ENCODE data around the gene DGKB. TPM values are rescaled to one million over a fixed set of nuclear protein-coding genes. Genes with fewer than 3 reads are reported as not detected.

Gene DGKB
- total RNA-seq, 1 experiment from 2014 or later = not detected

GRCh38 chr7:14740606-14741005 lies 161.9 kb downstream of the DGKB start:
- Mint-ChIP-seq H3K27ac (ENCODE audit: low read depth, unreplicated experiment) (no peak overlapping the region), H3K9me3 (ENCODE audit: unreplicated experiment) (no peaks in the 10 kb centered on the region), H3K4me1 (ENCODE audit: insufficient read depth, unreplicated experiment) (peaks cover 11% of the 10 kb centered on the region), H3K36me3 (ENCODE audit: insufficient read depth, unreplicated experiment) (no peaks in the 10 kb centered on the region), H3K4me3 (ENCODE audit: unreplicated experiment) (no peak overlapping the region), H3K27me3 (ENCODE audit: insufficient read depth, unreplicated experiment) (no peaks in the 10 kb centered on the region)
- intact Hi-C loops (cut with micrococcal nuclease) = no loop called here
- no TSS peak for BruUV-seq (replicated peaks)
- no peak for TF ChIP-seq CTCF (IDR thresholded peaks at IDR 0.05; ENCODE audit: unreplicated experiment)
- POLR2A ChIA-PET = interaction anchor here (1.1 kb wide), 1 partner anchor 14 kb away, joined by 3 read pairs; no protein-coding TSS in a partner anchor
- CTCF ChIA-PET = interaction anchor here (0.5 to 0.8 kb wide), 3 partner anchors 24 to 297 kb away, joined by 3 read pairs; no protein-coding TSS in a partner anchor
- no peak for DNase-seq (ENCODE audit: unreplicated experiment)

GRCh38 chr7:14739841-14740185 lies 162.7 kb downstream of the DGKB start:
- Mint-ChIP-seq H3K9me3 (ENCODE audit: unreplicated experiment) (no peaks in the 10 kb centered on the region), H3K27me3 (ENCODE audit: insufficient read depth, unreplicated experiment) (no peaks in the 10 kb centered on the region), H3K4me1 (ENCODE audit: insufficient read depth, unreplicated experiment) (peaks cover 11% of the 10 kb centered on the region), H3K27ac (ENCODE audit: low read depth, unreplicated experiment) (no peak overlapping the region), H3K4me3 (ENCODE audit: unreplicated experiment) (no peak overlapping the region), H3K36me3 (ENCODE audit: insufficient read depth, unreplicated experiment) (no peaks in the 10 kb centered on the region)
- TF ChIP-seq CTCF (IDR thresholded peaks at IDR 0.05; ENCODE audit: unreplicated experiment) = no peak
- CTCF ChIA-PET = interaction anchor here (0.6 to 1.6 kb wide), 2 partner anchors 276 to 1418 kb away, joined by 3 to 5 read pairs; no protein-coding TSS in a partner anchor
- BruUV-seq (replicated peaks) = no TSS peak
- intact Hi-C loops (cut with micrococcal nuclease) = no loop called here
- no peak for DNase-seq (ENCODE audit: unreplicated experiment)
- POLR2A ChIA-PET = no interaction called here

- Mint-ChIP-seq H3K36me3 (ENCODE audit: insufficient read depth, unreplicated experiment) (no peaks in the 10 kb centered on the region), H3K4me3 (ENCODE audit: unreplicated experiment) (no peak overlapping the region), H3K4me1 (ENCODE audit: insufficient read depth, unreplicated experiment) (peaks cover 11% of the 10 kb centered on the region), H3K27ac (ENCODE audit: low read depth, unreplicated experiment) (peak overlapping the region; percentile 42), H3K9me3 (ENCODE audit: unreplicated experiment) (no peaks in the 10 kb centered on the region), H3K27me3 (ENCODE audit: insufficient read depth, unreplicated experiment) (no peaks in the 10 kb centered on the region)
- BruUV-seq (replicated peaks) = no TSS peak
- no peak for DNase-seq (ENCODE audit: unreplicated experiment)
- ChIA-PET POLR2A (no interaction called here), CTCF (interaction anchor here (0.6 to 1.6 kb wide), 3 partner anchors 20 to 1418 kb away, joined by 3 to 5 read pairs (median 3); no protein-coding TSS in a partner anchor)
- no peak for TF ChIP-seq CTCF (IDR thresholded peaks at IDR 0.05; ENCODE audit: unreplicated experiment)
- intact Hi-C loops (cut with micrococcal nuclease) = no loop called here
Measured at GRCh38 chr7:14739168-14739840, 163.2 kb downstream of the DGKB start.

DNA sequence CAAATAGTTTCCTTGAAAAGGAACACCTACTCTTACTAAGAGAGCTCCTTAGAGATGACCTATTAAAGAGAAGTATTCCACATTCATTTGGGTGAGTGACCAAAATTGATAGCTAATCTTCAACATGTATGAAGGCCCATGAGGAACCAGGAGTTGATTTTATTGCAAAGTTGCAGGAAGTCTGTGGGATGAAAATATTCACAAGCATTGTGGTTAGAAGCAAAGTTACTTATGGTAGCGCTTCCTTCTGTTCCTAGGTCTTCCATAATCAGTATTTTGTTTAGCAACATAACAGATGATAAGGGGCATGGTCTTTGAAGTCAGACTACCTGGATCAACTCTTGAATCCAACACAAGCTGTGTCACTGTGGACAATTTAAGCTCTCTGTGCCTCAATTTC lies 164.5 kb downstream of the DGKB start:
- H3K27me3 Mint-ChIP-seq (ENCODE audit: insufficient read depth, unreplicated experiment) = no peaks in the 10 kb centered on the region
- no peak overlapping the region for H3K4me3 Mint-ChIP-seq (ENCODE audit: unreplicated experiment)
- intact Hi-C loops (cut with micrococcal nuclease) = no loop called here
- H3K27ac Mint-ChIP-seq (ENCODE audit: low read depth, unreplicated experiment) = no peak overlapping the region
- POLR2A ChIA-PET = no interaction called here
- peaks cover 11% of the 10 kb centered on the region for H3K4me1 Mint-ChIP-seq (ENCODE audit: insufficient read depth, unreplicated experiment)
- no TSS peak for BruUV-seq (replicated peaks)
- no peaks in the 10 kb centered on the region for H3K9me3 Mint-ChIP-seq (ENCODE audit: unreplicated experiment)
- no peaks in the 10 kb centered on the region for H3K36me3 Mint-ChIP-seq (ENCODE audit: insufficient read depth, unreplicated experiment)
- TF ChIP-seq CTCF (IDR thresholded peaks at IDR 0.05; ENCODE audit: unreplicated experiment) = no peak
- no peak for DNase-seq (ENCODE audit: unreplicated experiment)
- CTCF ChIA-PET = interaction anchor here (1.6 kb wide), 1 partner anchor 278 kb away, joined by 5 read pairs; no protein-coding TSS in a partner anchor

Data from MCF 10A (cell line).